ENCODE measurements around the gene TBC1D14.

Gene TBC1D14

DNA sequence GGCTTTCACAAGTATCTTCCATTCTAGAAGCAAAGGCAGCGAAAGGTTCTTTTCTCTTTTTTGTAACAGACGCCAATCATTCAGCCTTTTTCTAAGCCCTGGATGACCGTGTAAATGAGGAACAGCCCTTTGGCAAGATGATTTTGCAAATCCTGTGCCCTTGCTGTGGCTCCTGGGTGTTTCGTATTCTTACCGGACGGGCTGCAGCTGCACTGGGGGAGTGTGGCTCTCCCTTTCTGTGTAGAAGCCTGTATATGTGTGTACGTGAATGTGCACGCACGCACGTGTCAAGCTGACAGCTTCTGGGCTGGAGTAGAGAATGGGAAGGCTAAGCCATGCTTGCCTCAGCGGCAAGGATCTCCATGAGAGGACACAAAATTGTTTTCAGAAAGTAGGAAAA is 150.0 kb downstream of the TBC1D14 start:
- no peaks in the 10 kb centered on the region for H3K27me3 ChIP-seq (ENCODE audit: low read depth, low read length)
- peaks cover 33% of the 10 kb centered on the region for H3K79me2 ChIP-seq (ENCODE audit: low read length)
- TF ChIP-seq, protein P1, sequence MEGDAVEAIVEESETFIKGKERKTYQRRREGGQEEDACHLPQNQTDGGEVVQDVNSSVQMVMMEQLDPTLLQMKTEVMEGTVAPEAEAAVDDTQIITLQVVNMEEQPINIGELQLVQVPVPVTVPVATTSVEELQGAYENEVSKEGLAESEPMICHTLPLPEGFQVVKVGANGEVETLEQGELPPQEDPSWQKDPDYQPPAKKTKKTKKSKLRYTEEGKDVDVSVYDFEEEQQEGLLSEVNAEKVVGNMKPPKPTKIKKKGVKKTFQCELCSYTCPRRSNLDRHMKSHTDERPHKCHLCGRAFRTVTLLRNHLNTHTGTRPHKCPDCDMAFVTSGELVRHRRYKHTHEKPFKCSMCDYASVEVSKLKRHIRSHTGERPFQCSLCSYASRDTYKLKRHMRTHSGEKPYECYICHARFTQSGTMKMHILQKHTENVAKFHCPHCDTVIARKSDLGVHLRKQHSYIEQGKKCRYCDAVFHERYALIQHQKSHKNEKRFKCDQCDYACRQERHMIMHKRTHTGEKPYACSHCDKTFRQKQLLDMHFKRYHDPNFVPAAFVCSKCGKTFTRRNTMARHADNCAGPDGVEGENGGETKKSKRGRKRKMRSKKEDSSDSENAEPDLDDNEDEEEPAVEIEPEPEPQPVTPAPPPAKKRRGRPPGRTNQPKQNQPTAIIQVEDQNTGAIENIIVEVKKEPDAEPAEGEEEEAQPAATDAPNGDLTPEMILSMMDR (IDR thresholded peaks at IDR 0.05; ENCODE audit: low read depth, low read length), result no peak
- TF ChIP-seq EZH2phosphoT487 (IDR thresholded peaks at IDR 0.05; ENCODE audit: low read depth), result no peak
- peaks cover 73% of the 10 kb centered on the region for H3K36me3 ChIP-seq (replicated peaks; ENCODE audit: low read depth, low read length)
- no peak overlapping the region for H3K4me2 ChIP-seq (ENCODE audit: low read length)
- H2AFZ ChIP-seq (ENCODE audit: low read depth, low read length), result no peak overlapping the region
- peak overlapping the region; percentile 71; the same call in 1 of the 2 replicates for H3K27ac ChIP-seq (ENCODE audit: low read length)
- H3K9ac ChIP-seq (ENCODE audit: low read length), result no peak overlapping the region
- H3K9me3 ChIP-seq (ENCODE audit: insufficient read depth, low read length), result no peaks in the 10 kb centered on the region
- H3K4me3 ChIP-seq (ENCODE audit: low read length), result no peak overlapping the region
- H3K4me1 ChIP-seq (ENCODE audit: low read length), result peaks cover 22% of the 10 kb centered on the region
- H4K20me1 ChIP-seq (ENCODE audit: insufficient read depth, low read length), result peaks cover 24% of the 10 kb centered on the region

DNA sequence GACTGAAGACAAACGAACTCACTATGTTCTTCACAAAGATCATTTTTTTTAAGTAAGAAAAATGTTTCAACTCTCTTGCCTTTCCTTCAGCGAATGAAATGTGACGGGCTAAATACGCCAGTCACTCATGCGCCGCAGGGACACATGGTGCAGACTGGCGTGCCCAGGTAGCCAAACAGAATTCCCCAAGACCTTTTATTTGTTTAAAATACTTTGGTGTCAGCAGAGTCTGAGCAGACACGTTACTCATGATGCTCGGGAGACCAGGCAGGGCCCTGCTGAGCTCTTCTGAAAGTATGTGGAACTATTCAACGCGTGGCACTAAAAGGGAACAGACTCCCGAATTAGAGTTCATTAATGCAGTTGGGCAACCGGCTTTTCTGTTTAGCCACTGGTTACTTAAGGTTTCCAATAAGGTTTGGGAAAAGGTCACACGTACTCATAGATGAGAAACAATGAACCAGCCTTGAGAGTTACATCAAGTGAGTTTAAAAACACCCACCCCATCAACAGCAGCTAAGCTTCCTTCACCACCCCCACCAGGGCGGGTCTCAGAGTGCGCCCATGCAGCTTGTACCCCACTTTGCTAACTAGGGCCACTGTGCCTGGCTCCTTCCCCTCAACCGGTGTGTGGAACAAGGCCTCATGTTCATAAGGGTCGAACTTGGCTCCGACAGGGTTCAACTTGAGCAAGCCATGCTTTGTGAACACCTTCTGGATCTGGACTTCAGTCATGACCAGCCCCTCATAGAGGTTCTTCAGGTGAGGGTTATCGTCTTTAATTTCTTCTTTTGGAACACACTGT is 150.9 kb downstream of the TBC1D14 start:
- H3K4me1 ChIP-seq (ENCODE audit: low read length), result peaks cover 22% of the 10 kb centered on the region
- H4K20me1 ChIP-seq (ENCODE audit: insufficient read depth, low read length), result peaks cover 32% of the 10 kb centered on the region
- H3K9me3 ChIP-seq (ENCODE audit: insufficient read depth, low read length), result no peaks in the 10 kb centered on the region
- H3K4me2 ChIP-seq (ENCODE audit: low read length), result no peak overlapping the region
- peaks cover 42% of the 10 kb centered on the region for H3K79me2 ChIP-seq (ENCODE audit: low read length)
- H3K27me3 ChIP-seq (ENCODE audit: low read depth, low read length), result no peaks in the 10 kb centered on the region
- no peak overlapping the region for H3K9ac ChIP-seq (ENCODE audit: low read length)
- peaks cover 72% of the 10 kb centered on the region for H3K36me3 ChIP-seq (replicated peaks; ENCODE audit: low read depth, low read length)
- H2AFZ ChIP-seq (ENCODE audit: low read depth, low read length), result no peak overlapping the region
- no peak for TF ChIP-seq EZH2phosphoT487 (IDR thresholded peaks at IDR 0.05; ENCODE audit: low read depth)
- TF ChIP-seq, protein P1 (IDR thresholded peaks at IDR 0.05; ENCODE audit: low read depth, low read length), result no peak
- H3K27ac ChIP-seq (ENCODE audit: low read length), result no peak overlapping the region
- H3K4me3 ChIP-seq (ENCODE audit: low read length), result no peak overlapping the region

DNA sequence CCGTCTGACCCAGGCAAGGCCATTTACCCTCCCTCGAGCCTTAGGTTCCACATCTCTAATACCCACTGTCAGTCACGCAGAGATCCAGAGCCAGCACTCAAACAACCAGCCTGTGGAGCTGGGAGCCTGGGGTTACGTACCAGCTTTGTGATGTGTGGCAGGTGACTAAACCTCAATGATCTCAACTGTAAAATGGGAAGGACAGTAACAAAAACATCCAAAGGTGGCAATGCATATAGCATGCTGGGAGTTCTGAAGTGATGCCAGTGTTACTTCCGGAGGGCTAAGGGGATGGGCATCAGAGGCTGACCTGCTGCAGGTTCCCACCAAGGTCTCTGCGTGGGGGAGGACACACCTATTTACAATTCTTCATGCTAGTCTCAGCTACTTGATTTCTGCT is 152.2 kb downstream of the TBC1D14 start:
- H4K20me1 ChIP-seq (ENCODE audit: insufficient read depth, low read length), result peaks cover 44% of the 10 kb centered on the region
- H3K4me2 ChIP-seq (ENCODE audit: low read length), result no peak overlapping the region
- TF ChIP-seq, protein P1 (IDR thresholded peaks at IDR 0.05; ENCODE audit: low read depth, low read length), result no peak
- TF ChIP-seq EZH2phosphoT487 (IDR thresholded peaks at IDR 0.05; ENCODE audit: low read depth), result no peak
- H3K27me3 ChIP-seq (ENCODE audit: low read depth, low read length), result no peaks in the 10 kb centered on the region
- no peak overlapping the region for H2AFZ ChIP-seq (ENCODE audit: low read depth, low read length)
- peaks cover 51% of the 10 kb centered on the region for H3K79me2 ChIP-seq (ENCODE audit: low read length)
- H3K4me1 ChIP-seq (ENCODE audit: low read length), result peaks cover 31% of the 10 kb centered on the region
- H3K4me3 ChIP-seq (ENCODE audit: low read length), result no peak overlapping the region
- H3K9me3 ChIP-seq (ENCODE audit: insufficient read depth, low read length), result no peaks in the 10 kb centered on the region
- H3K27ac ChIP-seq (ENCODE audit: low read length), result no peak overlapping the region
- peaks cover 76% of the 10 kb centered on the region for H3K36me3 ChIP-seq (replicated peaks; ENCODE audit: low read depth, low read length)
- no peak overlapping the region for H3K9ac ChIP-seq (ENCODE audit: low read length)

DNA sequence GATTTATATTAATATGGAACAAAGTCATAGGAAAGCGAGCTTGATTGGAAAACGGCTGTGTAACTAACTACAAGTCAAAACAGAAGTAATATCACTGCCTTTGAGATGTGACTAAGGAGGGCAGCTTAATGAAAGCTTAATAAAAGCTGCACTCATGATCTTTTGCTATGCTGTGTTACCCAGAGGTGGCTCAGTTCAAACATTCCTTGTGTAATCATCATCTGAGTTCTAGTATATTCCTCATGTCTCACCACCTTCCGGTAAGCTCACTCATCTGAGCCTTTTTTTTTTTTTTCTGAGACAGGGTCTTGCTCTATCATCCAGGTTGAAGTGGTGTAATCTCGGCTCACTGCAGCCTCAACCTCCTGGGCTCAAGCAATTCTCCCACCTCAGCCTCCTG is 153.2 kb downstream of the TBC1D14 start:
- Histone ChIP-seq H3K27me3 (ENCODE audit: low read depth, low read length) (no peaks in the 10 kb centered on the region), H3K4me2 (ENCODE audit: low read length) (no peak overlapping the region), H3K79me2 (ENCODE audit: low read length) (peaks cover 60% of the 10 kb centered on the region), H2AFZ (ENCODE audit: low read depth, low read length) (no peak overlapping the region), H4K20me1 (ENCODE audit: insufficient read depth, low read length) (peaks cover 46% of the 10 kb centered on the region), H3K27ac (ENCODE audit: low read length) (no peak overlapping the region), H3K4me3 (ENCODE audit: low read length) (no peak overlapping the region), H3K4me1 (ENCODE audit: low read length) (peaks cover 29% of the 10 kb centered on the region), H3K36me3 (replicated peaks; ENCODE audit: low read depth, low read length) (peaks cover 71% of the 10 kb centered on the region), H3K9me3 (ENCODE audit: insufficient read depth, low read length) (no peaks in the 10 kb centered on the region), H3K9ac (ENCODE audit: low read length) (no peak overlapping the region)
- TF ChIP-seq EZH2phosphoT487 (IDR thresholded peaks at IDR 0.05; ENCODE audit: low read depth), result no peak
